HPDE6-E6E7 (cell line): ENCODE results near the gene NAV3.

Source experiments
- DNase-seq: peaks from one replicate; pipeline ENCODE4 v3.0.0; 2011; ENCODE audit warnings: missing footprints; ENCODE audit errors: extremely low spot score

NAV3 gene

DNA sequence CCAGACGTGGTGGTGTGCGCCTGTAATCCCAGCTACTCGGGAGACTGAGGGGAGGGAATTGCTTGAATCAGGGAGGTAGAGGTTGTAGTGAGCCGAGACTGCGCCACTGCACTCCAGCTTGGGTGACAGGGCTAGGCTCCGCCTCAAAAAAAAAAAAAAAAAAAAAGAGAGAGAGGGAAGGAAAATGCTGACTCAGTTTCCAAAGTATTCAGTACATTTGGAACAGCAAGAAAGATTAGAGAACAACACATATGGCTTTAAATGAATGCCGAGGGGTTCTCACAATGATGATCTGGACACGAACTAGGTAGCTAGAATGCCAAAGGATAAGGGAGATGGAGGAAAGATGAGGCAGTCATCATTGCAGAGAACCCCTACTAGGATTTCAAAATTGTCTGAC, 97.4 kb downstream of the NAV3 start:
- no peak for DNase-seq

DNA sequence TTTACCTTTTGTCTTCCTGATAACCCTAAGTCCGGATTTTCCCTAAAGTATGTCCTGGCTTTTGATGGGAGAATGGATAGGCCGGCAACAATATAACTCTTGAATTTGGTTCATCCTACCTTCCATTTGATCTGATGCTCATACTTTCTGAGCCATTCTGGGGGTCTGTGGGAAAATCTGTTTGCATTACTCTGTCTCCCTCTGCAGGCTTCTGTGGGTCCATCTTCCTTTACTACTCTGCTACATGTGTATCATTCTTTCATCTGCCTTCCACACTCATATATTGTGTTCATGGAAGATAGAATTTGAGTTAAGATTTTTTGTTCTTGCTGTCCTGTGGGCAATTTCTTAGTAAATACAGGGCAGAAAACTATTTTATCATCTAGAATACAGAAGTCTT, 101.5 kb downstream of the NAV3 start:
- no peak for DNase-seq

DNA sequence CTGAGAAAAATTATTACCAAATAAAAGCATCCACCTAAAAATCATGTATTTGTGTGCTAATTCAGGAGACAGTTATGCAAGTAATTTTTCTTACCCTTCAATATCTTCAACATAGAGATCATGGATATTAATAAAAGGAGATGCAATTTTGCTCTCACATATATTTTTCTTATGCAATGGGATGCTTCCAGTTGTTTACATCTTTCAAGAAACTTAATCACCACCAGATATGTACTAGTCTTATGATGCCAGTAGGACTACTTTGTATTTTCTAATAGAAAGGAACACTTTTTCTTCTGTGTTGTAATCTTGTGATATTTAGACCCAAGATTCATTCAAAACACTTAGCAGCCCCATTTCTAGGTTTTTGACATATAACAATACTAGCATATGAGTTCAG, 107.6 kb downstream of the NAV3 start:
- no peak for DNase-seq

DNA sequence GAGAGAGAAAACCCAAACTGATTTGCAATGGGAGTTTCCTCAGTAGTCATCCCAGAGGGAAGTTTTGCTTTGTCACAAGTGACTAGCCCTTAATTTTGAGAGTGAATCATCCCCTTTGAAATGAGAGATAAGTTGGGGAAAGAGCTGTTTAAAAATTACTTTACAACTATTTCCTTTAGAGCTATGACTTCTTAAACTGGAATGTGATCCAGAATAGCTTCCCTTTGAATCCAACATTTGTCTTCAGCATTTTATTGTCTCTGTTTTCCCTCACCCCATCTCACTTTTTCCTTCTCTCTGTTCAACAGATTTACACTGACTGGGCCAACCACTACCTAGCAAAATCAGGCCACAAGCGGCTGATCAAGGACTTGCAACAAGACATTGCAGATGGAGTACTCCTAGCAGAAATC, 109.3 kb downstream of the NAV3 start:
- DNase-seq = peak; percentile 21

DNA sequence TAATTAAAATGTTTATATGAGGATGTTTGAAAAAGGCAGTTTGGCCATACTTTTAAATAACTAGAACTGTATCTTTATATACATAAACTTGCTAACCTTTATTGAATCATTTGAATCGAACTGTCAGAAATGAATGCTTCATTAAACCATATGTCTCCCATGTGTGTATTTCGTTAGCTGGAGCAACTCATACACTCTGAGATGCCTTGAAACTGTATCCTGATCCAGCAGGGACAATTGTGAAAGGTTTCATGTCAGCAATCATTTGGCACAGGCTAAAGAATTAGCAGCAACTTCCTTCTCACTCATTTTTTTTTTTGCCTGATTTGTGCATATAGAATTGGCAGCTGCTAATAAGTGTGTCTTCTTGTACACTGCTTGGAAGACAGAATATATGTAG, 109.9 kb downstream of the NAV3 start:
- DNase-seq = no peak

DNA sequence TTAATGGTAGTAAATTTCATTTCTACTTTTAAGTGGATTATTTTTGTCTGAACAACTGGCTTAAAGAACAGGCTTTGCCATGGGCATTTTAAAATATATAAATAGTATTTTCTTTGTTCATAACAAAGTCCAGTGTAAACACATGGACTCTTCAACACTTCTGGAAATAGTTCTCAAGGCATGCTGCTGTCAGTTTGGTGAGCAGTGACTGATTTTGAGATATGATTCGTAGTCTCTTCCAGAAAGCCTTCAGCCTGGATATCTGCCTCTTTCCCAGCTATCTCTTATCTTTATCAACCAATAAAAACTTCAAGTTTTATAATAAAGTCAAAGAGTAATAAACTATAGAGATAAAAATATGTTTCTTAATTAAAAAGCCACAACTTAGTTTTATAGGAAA, 110.7 kb downstream of the NAV3 start:
- no peak for DNase-seq

DNA sequence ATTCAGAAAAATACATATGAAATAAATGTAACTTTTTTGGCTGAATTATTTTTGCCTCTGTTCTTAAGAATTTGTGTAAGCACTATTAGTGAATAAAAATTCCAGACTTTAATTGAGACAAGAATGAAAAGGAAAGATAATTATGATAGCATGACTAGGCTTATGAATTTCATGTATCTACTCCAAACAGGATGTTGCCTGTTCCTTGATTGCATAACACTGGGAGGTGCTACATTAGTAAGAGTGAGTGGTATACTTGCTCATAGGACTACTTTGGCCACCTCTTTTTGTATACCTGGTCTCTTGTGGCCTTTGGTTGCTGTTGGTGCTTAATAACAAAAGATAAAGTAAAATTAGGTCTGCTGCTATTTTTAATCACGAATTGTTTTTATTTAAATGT, 112.8 kb downstream of the NAV3 start:
- peak; percentile 50 for DNase-seq

DNA sequence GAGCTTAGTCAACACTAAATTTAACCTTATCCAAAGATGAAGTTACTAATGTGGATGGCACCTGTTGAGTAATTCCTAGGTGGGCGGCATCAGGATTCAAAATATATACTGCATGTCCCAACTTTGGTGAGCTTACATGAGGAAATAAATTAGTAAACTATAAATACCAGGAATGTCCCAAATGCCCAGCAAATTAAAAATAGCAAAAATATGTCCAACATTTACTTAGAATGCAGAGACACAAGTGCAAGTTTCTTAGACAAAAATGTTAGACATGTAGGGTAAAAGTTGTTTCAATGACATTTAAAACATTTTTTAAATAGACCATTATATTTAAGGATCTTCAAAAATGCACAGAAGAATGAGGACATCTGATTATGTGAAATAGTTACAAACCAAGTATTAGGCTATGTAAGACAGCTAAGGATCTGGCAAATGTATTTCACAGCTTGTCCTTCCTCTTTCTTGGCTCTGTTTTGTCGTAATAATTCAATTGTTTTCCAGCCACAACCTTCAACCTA, 115.9 kb downstream of the NAV3 start:
- DNase-seq = no peak

DNA sequence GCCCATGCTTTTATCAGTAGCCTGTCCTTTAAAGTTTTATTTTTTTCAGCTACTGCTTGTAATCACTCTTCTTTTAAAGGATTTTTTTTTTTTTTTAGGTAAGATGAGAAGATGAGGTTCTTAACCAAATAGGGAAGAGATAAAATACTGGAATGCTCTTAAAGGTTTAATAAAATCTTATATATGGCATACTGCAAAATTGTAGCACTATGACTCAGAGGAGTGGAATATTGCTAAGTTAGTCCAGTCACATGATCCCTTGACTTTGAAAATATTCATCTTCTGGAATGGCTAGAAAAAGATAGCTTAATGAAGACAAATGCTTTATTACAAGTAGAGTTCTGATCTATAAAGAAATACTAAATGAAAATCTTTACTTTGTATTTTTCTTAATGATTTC, 116.6 kb downstream of the NAV3 start:
- peak; percentile 15 for DNase-seq

DNA sequence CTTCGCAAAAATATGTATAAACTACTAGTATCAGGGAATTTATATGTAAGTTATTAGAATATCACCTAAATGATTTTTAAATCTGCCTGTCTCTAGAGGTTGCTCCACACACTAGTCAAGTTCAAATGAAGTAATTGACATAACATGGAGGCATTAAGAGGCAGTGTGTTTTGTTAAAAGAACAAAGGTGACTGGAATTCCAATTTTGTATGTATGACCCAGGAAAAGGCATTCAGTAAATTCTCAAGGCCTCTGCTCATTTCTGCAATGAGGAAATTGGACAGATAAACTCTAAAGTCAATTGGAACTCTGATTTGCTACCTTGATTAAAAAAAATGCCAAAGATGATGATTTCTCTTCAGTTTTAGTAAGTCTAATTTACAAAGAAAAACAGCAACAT, 117.1 kb downstream of the NAV3 start:
- DNase-seq = no peak

DNA sequence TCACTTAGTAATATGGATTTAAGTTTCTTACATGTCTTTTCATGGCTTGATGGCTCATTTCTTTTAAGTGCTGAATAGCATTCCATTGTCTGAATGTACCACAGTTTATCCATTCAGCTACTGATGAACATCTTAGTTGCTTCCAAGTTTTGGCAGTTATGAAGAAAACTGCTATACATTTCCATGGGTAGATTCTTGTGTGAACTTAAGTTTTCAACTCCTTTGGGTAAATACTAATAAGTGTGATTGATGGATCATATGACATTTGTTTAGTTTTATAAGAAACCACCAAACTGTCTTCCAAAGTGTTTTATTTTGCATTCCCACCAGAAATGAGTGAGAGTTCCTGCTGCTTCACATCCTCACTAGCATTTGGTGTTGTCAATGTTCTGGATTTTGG, 119.2 kb downstream of the NAV3 start:
- no peak for DNase-seq

DNA sequence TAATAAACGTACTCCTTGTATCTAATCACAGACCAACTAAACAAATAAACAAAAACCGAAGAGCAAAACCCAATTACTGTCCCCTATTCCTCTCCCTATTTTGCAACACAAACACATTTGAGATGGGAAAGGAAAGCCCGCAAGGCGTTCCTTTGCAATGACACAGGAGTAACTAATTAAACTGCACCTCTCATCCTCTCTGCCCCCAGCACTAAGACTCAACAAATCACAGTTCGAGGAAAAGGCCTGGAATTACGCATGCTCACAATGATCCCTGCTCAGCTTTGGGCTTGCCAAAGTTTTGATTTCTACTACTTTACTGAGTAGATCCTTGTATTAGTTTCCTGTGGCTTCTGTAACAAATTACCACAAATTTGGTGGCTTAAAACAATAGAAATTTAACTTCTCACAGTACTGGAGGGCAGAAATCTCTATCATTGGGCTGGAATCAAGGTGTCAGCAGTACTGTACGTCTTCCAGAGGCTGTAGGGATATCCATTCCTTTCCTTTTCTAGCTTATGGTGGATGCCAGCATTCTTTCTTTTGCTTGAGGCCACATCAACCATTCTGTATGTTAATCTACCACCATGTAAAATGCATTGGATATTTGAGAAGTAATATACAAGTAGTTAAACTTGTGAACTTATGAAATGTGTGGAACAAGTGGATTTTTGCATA, 123.0 kb downstream of the NAV3 start:
- no peak for DNase-seq

DNA sequence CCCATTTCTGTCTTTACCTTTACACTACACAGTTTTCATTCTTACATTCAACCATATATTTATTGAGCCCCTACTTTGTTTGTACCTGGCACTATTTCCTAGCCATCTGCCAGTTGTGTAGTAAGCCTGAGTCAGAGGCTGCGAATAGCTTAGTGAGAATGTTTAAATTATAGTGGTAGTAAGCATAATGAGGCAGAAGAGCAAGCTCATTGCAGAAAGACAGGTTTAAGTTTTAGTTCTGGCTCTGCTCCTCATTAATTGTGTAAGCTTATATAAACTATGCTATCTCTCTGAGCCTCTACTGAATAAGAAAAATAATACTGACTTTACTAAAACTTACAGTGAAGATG, 123.5 kb downstream of the NAV3 start:
- DNase-seq = no peak

DNA sequence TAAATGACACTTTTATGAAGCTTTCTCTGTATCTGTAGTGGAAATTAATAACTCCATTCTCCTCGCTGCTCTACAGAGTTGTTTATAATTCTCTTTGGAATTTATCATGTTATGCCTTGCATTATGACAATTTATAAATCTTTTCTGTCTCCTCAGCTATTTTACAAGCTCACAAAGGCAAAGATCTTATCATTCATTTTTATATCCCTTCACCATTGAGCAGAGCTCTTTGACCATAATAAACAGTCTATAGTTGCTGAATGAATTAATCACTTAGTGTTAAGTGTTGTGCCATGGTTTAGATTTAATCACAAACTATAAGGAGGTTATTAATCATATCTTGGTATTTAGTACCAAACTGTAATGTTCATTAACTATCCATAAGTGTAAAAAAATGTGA, 126.4 kb downstream of the NAV3 start:
- DNase-seq = no peak

DNA sequence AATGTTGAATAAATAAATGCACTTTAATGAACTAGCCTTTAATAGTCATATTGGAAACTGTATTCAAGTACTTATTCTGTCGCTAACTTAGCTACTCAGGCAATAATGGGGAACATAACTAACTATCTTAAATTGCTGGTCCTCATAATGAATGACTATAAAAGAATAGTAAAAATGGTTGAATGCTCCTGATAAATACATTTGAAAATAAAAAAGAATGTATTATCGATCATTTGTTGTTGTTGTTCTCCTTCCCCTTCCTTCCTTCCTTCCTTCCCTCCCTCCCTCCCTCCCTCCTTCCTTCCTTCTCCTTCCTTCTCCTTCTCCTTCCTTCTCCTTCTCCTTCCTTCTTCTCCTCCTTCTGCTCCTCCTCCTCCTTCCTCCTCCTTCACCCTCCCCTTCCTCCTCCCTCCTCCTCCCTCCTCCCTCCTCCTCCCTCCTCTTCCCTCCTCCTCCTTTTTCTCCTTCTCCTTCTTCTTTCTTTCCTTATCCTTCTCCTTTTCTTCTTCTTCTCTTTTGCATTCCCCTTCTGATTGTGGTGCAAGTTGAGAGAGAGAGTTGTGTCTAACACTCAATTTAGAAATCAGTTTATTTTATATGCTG, 133.0 kb downstream of the NAV3 start:
- DNase-seq = no peak

DNA sequence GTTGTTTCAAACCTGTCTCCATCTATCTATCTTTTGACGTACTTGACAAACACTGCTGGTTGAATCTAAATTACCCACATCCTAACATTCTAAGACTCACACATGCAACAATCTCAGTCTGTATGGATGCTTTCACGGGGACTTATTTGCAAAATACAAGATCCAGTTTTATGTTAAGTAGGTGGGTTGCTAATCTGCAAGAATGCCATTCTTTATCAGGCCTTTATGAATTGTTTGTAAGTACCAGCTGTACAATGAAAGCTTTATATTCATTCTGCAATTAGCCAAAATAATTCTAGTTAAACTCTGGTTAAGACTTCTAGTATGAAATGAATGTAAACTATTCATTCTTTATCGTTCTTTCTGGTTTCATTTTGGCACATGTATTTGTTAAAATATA, 135.1 kb downstream of the NAV3 start:
- no peak for DNase-seq

DNA sequence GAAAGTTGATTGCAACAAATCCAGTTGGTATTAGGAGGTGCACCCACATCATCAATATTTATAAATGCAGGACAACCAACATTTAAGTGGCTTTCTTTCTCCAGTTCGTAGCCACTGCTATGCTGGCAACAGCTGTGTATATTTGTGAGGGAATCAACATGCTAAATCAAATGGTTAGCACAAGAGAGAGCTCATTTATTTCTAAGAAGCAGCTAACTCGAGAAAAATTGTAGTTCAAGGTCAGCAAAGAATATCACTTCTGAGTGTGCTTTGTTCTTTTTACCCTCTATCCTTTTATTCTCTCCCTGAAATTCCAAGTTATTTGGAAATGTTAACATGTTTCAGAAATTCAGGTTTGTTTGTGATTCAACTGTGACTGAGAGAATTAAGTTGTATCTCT, 137.3 kb downstream of the NAV3 start:
- DNase-seq = no peak

DNA sequence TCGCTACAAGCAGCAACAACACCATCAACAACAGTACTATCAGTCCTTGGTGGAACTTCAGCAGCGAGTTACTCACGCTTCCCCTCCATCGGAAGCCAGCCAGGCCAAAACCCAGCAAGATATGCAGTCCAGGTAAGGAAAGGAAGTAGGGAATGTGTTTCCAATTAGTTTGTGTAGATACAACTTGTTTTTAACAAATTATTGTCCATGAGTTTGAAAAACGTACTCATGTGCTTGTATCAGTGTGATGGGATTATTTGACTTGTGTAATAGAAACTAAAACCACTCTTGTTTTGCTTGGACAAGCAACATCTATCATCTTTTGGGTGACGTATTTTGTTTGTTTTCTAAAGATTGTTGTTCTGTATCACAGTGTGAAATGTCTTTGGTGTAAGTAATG, 137.9 kb downstream of the NAV3 start:
- DNase-seq = no peak

DNA sequence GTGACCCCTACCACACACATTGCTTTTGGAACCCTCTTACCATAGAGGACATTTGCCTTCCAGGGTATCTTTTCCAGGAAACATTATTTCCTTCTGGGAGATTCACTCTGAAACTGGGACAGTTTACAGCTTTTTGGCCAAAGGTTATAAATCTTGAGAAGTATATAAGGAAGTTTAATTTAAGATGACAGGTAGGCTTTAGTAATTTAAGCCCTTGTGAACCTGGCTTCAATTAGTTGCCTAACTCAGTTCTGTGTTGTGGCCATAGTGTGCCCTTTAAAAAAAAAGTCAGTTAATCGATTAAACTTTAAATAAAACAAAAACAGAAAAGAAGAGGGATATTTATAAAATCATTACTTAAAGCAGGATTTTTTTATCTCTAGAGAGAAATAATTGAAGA, 142.9 kb downstream of the NAV3 start:
- DNase-seq = no peak

DNA sequence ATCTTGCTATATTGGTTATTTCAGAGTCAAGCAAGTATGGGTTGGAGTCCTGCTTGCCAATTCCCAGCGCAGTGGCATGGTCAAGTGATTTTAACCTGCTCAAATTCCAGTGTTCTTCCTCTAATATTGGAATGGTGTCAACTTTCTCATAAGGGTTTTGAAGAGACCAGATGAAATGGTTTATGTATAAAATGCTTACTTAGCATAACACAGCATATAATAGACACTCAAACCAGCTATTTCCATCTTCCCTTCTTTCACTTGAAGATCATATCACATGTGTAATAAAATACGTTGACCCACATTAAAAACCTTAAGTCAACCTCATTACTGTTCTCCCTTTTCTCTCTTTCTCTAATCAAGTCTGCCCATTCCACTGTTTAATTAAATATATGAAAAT, 144.0 kb downstream of the NAV3 start:
- DNase-seq = no peak

DNA sequence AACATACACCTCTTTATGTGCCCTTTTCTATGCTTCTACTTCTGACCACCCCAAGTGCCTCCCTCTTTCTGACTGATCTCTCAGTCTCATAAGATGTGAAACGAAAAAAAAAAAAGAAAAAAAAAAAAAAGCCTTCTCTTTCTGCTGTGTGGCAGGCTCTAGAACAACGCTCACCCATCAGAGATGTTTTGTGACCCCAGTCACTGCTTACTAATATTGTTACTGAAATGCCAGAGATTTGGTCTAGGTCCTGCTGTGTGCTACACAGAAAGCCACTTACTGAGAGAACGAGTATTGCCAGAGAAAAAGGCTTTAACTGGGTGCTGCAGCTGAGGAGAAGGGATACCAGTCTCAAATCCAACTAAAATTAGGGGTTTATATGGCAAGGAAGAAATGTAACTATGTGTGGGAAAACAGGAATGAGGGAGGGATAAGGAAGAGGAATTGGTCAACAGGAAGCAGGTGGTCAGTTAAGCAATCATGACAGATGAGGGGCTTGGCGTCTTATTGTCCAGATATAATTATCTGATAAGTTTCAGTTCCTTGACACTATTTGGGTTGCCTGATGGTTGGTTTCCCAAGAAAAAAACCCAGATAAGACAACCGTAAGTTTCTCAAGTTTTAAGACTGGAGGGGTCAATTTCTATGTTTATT, 149.0 kb downstream of the NAV3 start:
- no peak for DNase-seq

DNA sequence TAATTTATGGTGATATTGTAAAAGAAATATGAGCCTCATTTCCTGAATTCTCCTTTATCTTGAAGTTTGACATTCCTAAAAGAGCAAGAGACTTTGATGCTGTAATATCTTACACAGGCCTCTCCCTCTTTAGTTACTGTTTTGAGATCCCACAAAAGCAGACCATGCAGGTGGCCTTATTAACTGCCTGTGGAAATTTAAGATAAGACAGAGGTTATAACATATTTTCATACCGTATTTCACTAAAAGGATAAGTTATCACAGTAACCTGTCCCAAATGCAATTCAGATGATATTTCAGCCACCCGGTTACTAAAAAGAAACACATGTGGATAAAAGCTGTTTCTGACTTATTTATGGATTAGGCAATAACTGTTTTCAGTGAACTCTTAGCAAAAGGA, 150.1 kb downstream of the NAV3 start:
- no peak for DNase-seq

DNA sequence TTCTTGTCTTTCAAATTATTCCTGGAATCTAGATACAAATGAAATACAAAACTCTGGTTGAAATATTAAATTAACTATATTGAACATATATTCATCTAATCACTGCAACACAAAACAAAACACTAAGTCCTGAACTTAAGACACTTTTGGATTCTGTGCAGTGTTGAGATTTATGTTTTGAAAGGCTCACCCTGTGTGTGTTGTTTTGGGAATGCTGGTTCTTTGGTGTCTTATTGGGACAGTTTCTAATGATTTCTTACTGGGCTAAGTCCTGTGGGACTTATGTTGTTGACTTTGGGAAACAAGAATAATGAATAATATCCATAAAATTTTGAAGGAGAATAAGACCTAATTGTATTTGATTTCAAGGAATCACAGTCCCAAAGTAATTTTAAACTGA, 153.2 kb downstream of the NAV3 start:
- no peak for DNase-seq
